ENCODE measurements around the gene DUSP15.
A peak's percentile ranks its signal among the peaks of the same experiment; 100 is the strongest.

The DUSP15 gene

GRCh38 chr20:31861135-31861384, 9.3 kb downstream of the DUSP15 start:
- Histone ChIP-seq H3K36me3 (replicated peaks; ENCODE audit: low read depth, low read length) (peaks cover 36% of the 10 kb centered on the region), H3K4me1 (ENCODE audit: low read length) (peaks cover 32% of the 10 kb centered on the region), H3K4me2 (ENCODE audit: low read length) (peak overlapping the region; percentile 98), H4K20me1 (ENCODE audit: insufficient read depth, low read length) (peaks cover 5% of the 10 kb centered on the region; the same call in 1 of the 2 replicates), H3K27me3 (ENCODE audit: low read depth, low read length) (peaks cover 35% of the 10 kb centered on the region), H3K4me3 (ENCODE audit: low read length) (peak overlapping the region; percentile 81), H2AFZ (ENCODE audit: low read depth, low read length) (no peak overlapping the region), H3K9ac (ENCODE audit: low read length) (peak overlapping the region; percentile 56), H3K9me3 (ENCODE audit: insufficient read depth, low read length) (no peaks in the 10 kb centered on the region), H3K27ac (ENCODE audit: low read length) (no peak overlapping the region), H3K79me2 (ENCODE audit: low read length) (no peaks in the 10 kb centered on the region)
- TF ChIP-seq EZH2phosphoT487 (IDR thresholded peaks at IDR 0.05; ENCODE audit: low read depth) = no peak

GRCh38 chr20:31860390-31861134, 9.8 kb downstream of the DUSP15 start:
- Histone ChIP-seq H3K27ac (ENCODE audit: low read length) (no peak overlapping the region), H3K27me3 (ENCODE audit: low read depth, low read length) (peaks cover 35% of the 10 kb centered on the region), H3K79me2 (ENCODE audit: low read length) (no peaks in the 10 kb centered on the region), H2AFZ (ENCODE audit: low read depth, low read length) (no peak overlapping the region), H3K9me3 (ENCODE audit: insufficient read depth, low read length) (no peaks in the 10 kb centered on the region), H4K20me1 (ENCODE audit: insufficient read depth, low read length) (peaks cover 5% of the 10 kb centered on the region; the same call in 1 of the 2 replicates), H3K4me3 (ENCODE audit: low read length) (peak overlapping the region; percentile 81), H3K4me2 (ENCODE audit: low read length) (peak overlapping the region; percentile 98), H3K9ac (ENCODE audit: low read length) (peak overlapping the region; percentile 56), H3K36me3 (replicated peaks; ENCODE audit: low read depth, low read length) (peaks cover 31% of the 10 kb centered on the region), H3K4me1 (ENCODE audit: low read length) (peaks cover 32% of the 10 kb centered on the region)
- TF ChIP-seq EZH2phosphoT487 (IDR thresholded peaks at IDR 0.05; ENCODE audit: low read depth) (no peak), CTCF (IDR thresholded peaks at IDR 0.05; ENCODE audit: low read depth, low read length) (no peak)

DNA sequence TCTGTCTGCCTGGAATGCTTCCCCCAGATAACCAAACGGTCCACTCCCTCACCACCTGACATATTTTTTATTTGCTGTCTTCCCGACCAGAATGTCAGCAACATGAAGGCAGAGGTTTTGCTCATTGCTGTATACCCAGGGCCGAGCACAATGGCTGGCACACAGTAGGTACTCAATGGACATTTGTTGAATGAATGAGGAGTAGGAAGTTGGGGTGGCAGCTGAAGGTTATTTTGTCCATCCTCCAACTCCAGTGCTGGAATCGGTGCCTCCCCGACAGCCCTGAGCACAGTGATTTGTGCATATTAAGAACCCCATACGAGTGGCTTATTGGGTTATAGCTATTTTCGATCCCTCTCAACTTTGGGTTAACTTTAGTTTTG, 10.3 kb downstream of the DUSP15 start:
- Histone ChIP-seq H2AFZ (ENCODE audit: low read depth, low read length) (no peak overlapping the region), H3K27ac (ENCODE audit: low read length) (no peak overlapping the region), H3K36me3 (replicated peaks; ENCODE audit: low read depth, low read length) (peaks cover 25% of the 10 kb centered on the region), H3K9ac (ENCODE audit: low read length) (no peak overlapping the region), H3K79me2 (ENCODE audit: low read length) (no peaks in the 10 kb centered on the region), H3K27me3 (ENCODE audit: low read depth, low read length) (peaks cover 37% of the 10 kb centered on the region), H3K4me2 (ENCODE audit: low read length) (peak overlapping the region; percentile 98), H3K4me3 (ENCODE audit: low read length) (0 out of 2 replicates have a peak overlapping the region, but pooled peaks have one; percentile 81), H3K4me1 (ENCODE audit: low read length) (peaks cover 32% of the 10 kb centered on the region), H3K9me3 (ENCODE audit: insufficient read depth, low read length) (no peaks in the 10 kb centered on the region), H4K20me1 (ENCODE audit: insufficient read depth, low read length) (peaks cover 5% of the 10 kb centered on the region; the same call in 1 of the 2 replicates)
- no peak for TF ChIP-seq CTCF (IDR thresholded peaks at IDR 0.05; ENCODE audit: low read depth, low read length)
- no peak for TF ChIP-seq EZH2phosphoT487 (IDR thresholded peaks at IDR 0.05; ENCODE audit: low read depth)

GRCh38 chr20:31859266-31859997, 10.9 kb downstream of the DUSP15 start:
- H3K4me3 ChIP-seq (ENCODE audit: low read length) = no peak overlapping the region
- no peaks in the 10 kb centered on the region for H3K79me2 ChIP-seq (ENCODE audit: low read length)
- H4K20me1 ChIP-seq (ENCODE audit: insufficient read depth, low read length) = peaks cover 5% of the 10 kb centered on the region; the same call in 1 of the 2 replicates
- no peak overlapping the region for H3K27ac ChIP-seq (ENCODE audit: low read length)
- H3K27me3 ChIP-seq (ENCODE audit: low read depth, low read length) = peaks cover 41% of the 10 kb centered on the region
- peaks cover 19% of the 10 kb centered on the region for H3K36me3 ChIP-seq (replicated peaks; ENCODE audit: low read depth, low read length)
- no peak overlapping the region for H3K4me2 ChIP-seq (ENCODE audit: low read length)
- H2AFZ ChIP-seq (ENCODE audit: low read depth, low read length) = no peak overlapping the region
- TF ChIP-seq EZH2phosphoT487 (IDR thresholded peaks at IDR 0.05; ENCODE audit: low read depth) (no peak), CTCF (IDR thresholded peaks at IDR 0.05; ENCODE audit: low read depth, low read length) (no peak)
- peaks cover 32% of the 10 kb centered on the region for H3K4me1 ChIP-seq (ENCODE audit: low read length)
- no peaks in the 10 kb centered on the region for H3K9me3 ChIP-seq (ENCODE audit: insufficient read depth, low read length)
- no peak overlapping the region for H3K9ac ChIP-seq (ENCODE audit: low read length)
